Liver (tissue), 3 donors: ENCODE results near the gene CKM.

Experiments
- CTCF ChIP-seq: fragments of 150-350 bp; IDR thresholded peaks from 2 replicates; pipeline ENCODE4 v1.5.1; 2017; ENCODE audit warnings: improper control_type of control experiment, low read depth, low read length; ENCODE audit not compliant: missing input control
- GABPA ChIP-seq, 2 donors: IDR thresholded peaks in 1 of 2; conservative IDR thresholded peaks in 1 of 2; 2 replicates each; pipeline ENCODE4 v1.6.1; 2016; ENCODE audit warnings: antibody characterized with exemption in 2 of 2, mild to moderate bottlenecking in 1 of 2, moderate library complexity in 1 of 2
- MAX ChIP-seq: IDR thresholded peaks from 2 replicates; pipeline ENCODE4 v1.6.1; 2016; ENCODE audit warnings: antibody characterized with exemption
- RAD21 ChIP-seq, 2 donors: IDR thresholded peaks; 2 replicates each; pipeline ENCODE4 v1.6.1; 2016; ENCODE audit warnings: antibody characterized with exemption in 2 of 2, mild to moderate bottlenecking in 2 of 2
- YY1 ChIP-seq: IDR thresholded peaks from 2 replicates; pipeline ENCODE4 v1.6.1; 2016; ENCODE audit warnings: antibody characterized with exemption, mild to moderate bottlenecking
- donor health status: healthy.
- donor health status: healthy.

GRCh38 chr19:45324349-45324907 lies 1.8 kb upstream of the CKM start:
- no peak for TF ChIP-seq CTCF
- no peak for TF ChIP-seq RAD21 (IDR thresholded peaks at IDR 0.05)
- TF ChIP-seq MAX: no peak
- no peak for TF ChIP-seq GABPA (IDR thresholded peaks at IDR 0.05 in 1 of 2, conservative IDR thresholded peaks at IDR 0.05 in 1 of 2)
- no peak for TF ChIP-seq YY1
